Urinary bladder (tissue), 4 donors: ENCODE data around the gene CRB3. TPM values are rescaled to one million over a fixed set of nuclear protein-coding genes. Genes with fewer than 3 reads are reported as not detected.

Experiments
- DNase-seq: peaks from one replicate; pipeline ENCODE4 v3.0.0-alpha.2; 2015; ENCODE audit errors: extremely low spot score
- H3K27ac ChIP-seq: one replicate; pipeline ENCODE4 v1.5.1; 2013; ENCODE audit warnings: low read depth, mild to moderate bottlenecking, moderate library complexity
- H3K36me3 ChIP-seq: one replicate; pipeline ENCODE4 v1.6.1; 2013; ENCODE audit warnings: mild to moderate bottlenecking, moderate library complexity; ENCODE audit not compliant: insufficient read depth
- H3K4me1 ChIP-seq: one replicate; pipeline ENCODE4 v1.6.1; 2013; ENCODE audit warnings: mild to moderate bottlenecking, moderate library complexity; ENCODE audit not compliant: insufficient read depth
- H3K4me3 ChIP-seq: one replicate; pipeline ENCODE4 v1.5.1; 2013; ENCODE audit warnings: low read depth, low read length
- WGBS: extraction: QIAGEN DNeasy Blood & Tissue Kit; methylation state at CpG from one replicate; pipeline ENCODE4 v1.1.7; 2013; 5-methylcytosine and 5-hydroxymethylcytosine counted together
- polyA plus RNA-seq: library from polyadenylated mRNA; stranded (reverse); fragments of 200-250 nt; gene quantifications from one replicate; pipeline ENCODE4 v1.2.3, GENCODE V29; 2013
- total RNA-seq: library from RNA; depleted of rRNA; stranded (reverse); fragments of >200 nt; gene quantifications from one replicate; pipeline ENCODE4 v1.2.3, GENCODE V29; 2014
- donor health status: healthy with polysubstance abuse.
- donor health status: healthy.

CRB3 gene
- total and polyA plus RNA-seq, 2 donors, result 4.4 to 6.1 TPM

DNA sequence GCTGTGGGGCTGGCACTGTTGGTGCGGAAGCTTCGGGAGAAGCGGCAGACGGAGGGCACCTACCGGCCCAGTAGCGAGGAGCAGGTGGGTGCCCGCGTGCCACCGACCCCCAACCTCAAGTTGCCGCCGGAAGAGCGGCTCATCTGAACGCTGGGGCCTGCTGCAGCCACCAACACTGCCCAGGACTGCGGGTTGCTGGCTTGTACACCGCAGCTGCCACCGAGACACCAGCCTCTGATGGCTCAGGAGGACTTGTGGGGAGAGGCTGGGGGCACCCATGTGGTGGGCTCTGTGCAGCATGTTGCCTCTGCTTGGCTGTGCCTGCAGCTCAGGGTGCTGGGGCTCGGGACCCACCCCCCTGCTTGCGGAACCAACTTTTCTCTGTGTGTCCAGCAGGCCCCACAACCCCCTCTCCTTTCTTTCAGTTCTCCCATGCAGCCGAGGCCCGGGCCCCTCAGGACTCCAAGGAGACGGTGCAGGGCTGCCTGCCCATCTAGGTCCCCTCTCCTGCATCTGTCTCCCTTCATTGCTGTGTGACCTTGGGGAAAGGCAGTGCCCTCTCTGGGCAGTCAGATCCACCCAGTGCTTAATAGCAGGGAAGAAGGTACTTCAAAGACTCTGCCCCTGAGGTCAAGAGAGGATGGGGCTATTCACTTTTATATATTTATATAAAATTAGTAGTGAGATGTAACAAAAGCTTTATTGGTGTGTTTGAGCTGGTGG, 2.6 kb downstream of the CRB3 start:
- Histone ChIP-seq H3K36me3 (no peaks in the 10 kb centered on the region), H3K4me1 (no peaks in the 10 kb centered on the region), H3K4me3 (no peak overlapping the region), H3K27ac (no peak overlapping the region)
- 84% methylated on average over 21 of the region's 21 CpGs for WGBS
- no peak for DNase-seq

DNA sequence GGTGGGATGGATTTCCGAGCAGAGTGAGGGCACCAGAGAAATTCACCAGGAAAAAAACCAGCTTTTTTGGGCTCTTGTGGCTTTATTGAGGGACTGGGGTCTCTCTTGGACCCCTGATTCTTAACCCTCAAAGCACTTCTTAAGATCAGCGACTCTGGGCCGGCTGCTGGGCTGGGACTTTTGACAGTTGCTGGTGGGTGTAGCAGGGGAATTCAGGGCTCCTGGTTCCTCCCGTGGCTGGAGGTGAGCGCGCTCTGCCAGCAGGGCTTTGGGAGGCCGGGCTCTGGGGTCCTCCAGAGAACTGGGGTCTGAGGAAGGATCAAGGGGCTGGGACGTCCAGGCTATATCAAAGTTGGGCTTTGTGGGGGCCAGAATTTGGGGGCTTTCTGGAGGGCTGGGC, 3.3 kb downstream of the CRB3 start:
- 72% methylated on average over 8 of the region's 8 CpGs for WGBS
- Histone ChIP-seq H3K4me3 (no peak overlapping the region), H3K27ac (no peak overlapping the region), H3K4me1 (no peaks in the 10 kb centered on the region), H3K36me3 (no peaks in the 10 kb centered on the region)
- DNase-seq, result no peak

DNA sequence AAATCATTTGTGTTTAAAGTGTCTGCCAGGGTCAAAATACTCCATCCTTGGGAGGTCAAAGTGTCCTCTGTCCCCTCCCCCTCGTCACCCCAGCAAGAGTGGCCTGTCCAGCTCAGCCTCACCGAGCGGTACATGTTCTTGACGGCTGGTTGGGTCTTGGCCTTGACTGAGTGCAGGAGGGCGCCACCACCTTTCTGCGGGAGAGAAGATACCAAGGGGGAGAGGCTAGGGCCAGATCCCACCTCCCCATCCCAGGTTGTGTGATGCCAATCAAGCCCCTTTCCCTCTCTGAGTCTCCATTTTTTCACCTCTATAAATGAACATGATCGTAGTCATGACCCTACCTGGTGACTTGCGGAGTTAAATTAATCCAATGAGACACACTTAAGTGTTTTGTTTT, 6.1 kb downstream of the CRB3 start:
- Histone ChIP-seq H3K36me3 (no peaks in the 10 kb centered on the region), H3K4me1 (no peaks in the 10 kb centered on the region), H3K27ac (no peak overlapping the region), H3K4me3 (no peak overlapping the region)
- DNase-seq, result no peak
- WGBS, result 72% methylated on average over 8 of the region's 8 CpGs

DNA sequence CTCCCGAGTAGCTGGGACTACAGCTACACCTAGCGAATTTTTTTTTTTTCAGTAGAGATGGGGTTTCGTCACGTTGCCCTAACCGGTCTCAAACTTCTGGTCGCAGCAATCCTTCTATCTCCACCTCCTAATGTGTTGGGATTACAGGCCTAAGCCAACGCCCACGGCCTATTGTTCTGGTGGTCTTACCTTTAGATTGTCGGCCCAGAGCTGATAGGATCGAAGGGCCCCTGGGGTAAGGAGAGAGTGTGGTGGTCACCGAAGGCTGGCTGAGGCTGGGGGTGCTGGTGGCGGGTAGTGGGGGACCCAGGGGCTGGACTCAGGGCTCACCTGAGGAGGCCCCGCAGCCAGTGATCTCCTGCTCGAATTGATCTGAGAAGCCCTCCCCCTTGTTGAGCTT, 7.0 kb downstream of the CRB3 start:
- H3K27ac ChIP-seq, result no peak overlapping the region
- WGBS, result 81% methylated on average over 14 of the region's 14 CpGs
- no peak overlapping the region for H3K4me3 ChIP-seq
- H3K4me1 ChIP-seq, result no peaks in the 10 kb centered on the region
- no peaks in the 10 kb centered on the region for H3K36me3 ChIP-seq
- no peak for DNase-seq

DNA sequence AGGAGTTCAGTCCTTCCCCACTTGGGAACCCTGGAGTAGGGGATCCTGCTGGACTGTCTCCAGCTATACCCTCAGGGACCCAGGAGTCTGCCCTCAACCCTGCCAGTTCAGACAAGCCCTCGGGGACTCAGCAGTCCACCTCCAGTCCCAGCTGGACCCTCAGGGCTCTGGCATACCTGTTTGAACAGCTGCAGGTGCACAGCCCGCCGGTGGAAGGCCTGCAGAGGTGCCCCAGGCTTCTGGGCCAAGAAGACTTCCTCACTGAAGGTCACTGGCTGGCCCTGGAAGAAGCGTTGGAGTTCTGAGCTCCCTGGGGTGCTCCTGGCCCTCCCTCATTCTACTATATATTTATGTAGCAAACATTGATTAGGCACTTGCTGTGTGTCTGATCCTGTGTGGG, 8.6 kb downstream of the CRB3 start:
- H3K27ac ChIP-seq, result no peak overlapping the region
- WGBS, result 68% methylated on average over 4 of the region's 4 CpGs
- no peaks in the 10 kb centered on the region for H3K4me1 ChIP-seq
- no peaks in the 10 kb centered on the region for H3K36me3 ChIP-seq
- DNase-seq, result no peak
- no peak overlapping the region for H3K4me3 ChIP-seq

DNA sequence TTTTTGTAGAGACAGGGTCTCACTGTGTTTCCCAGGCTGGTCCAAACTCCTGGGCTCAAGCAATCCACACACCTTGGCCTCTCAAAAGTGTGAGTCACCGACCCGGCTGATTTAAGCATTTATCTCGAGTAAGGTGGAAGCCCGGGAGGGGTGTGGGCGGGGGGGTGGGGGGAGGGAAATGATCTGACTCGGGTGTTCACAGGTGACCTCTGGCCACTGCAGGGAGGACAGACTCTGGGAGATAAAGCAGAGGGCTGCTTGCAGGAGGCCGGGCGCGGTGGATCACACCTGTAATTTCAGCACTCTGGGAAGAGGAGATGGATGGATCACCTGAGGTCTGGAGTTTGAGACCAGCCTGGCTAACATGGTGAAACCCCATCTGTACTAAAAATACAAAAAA, 9.6 kb downstream of the CRB3 start:
- no peak for DNase-seq
- H3K36me3 ChIP-seq, result no peaks in the 10 kb centered on the region
- 76% methylated on average over 9 of the region's 9 CpGs for WGBS

DNA sequence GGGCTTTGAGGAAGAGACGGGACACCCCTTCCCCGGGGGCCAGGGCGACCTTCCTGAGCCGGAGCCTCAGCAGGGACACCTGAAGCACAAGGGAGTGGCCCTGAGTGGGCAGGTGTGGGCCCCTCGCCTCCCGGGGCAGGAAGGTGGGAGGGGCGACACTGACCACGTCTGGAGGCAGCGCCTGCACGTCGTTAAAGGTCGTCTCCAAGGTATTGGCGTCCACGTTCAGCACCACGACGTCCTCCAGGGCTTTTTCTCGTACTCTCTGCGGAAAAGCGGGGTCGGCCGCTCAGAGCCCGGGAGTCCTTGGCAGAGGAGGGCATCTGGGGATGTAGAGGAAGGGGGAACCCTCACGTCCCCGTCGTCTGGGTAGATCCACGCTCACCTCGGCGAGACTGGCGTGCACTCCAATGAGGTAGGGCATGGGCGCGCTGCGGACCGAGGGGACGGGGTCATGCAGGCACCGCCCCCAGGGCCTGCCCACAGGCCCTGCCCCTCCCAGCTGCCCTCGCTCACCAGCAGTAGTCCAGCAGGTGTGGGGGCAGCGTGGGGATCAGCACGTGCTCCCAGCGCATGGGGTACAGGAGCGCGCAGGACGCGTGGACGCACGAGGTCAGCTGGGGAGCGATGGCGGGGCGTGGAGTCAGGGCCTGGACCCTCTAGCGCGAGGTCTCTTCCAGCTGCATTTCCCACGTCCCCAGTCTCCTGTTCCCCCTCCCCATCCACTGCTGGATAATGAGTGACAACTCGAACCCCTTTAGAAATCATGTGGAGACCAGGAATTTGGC, 11.4 kb downstream of the CRB3 start:
- no peak for DNase-seq
- Histone ChIP-seq H3K4me3 (no peak overlapping the region), H3K4me1 (no peaks in the 10 kb centered on the region), H3K27ac (no peak overlapping the region), H3K36me3 (no peaks in the 10 kb centered on the region)
- 10% methylated on average over 52 of the region's 52 CpGs for WGBS

More for the DNA sequence above, 9.6 kb downstream of the CRB3 start:
- Histone ChIP-seq H3K4me3 (no peak overlapping the region), H3K27ac (no peak overlapping the region), H3K4me1 (no peaks in the 10 kb centered on the region)

DNA sequence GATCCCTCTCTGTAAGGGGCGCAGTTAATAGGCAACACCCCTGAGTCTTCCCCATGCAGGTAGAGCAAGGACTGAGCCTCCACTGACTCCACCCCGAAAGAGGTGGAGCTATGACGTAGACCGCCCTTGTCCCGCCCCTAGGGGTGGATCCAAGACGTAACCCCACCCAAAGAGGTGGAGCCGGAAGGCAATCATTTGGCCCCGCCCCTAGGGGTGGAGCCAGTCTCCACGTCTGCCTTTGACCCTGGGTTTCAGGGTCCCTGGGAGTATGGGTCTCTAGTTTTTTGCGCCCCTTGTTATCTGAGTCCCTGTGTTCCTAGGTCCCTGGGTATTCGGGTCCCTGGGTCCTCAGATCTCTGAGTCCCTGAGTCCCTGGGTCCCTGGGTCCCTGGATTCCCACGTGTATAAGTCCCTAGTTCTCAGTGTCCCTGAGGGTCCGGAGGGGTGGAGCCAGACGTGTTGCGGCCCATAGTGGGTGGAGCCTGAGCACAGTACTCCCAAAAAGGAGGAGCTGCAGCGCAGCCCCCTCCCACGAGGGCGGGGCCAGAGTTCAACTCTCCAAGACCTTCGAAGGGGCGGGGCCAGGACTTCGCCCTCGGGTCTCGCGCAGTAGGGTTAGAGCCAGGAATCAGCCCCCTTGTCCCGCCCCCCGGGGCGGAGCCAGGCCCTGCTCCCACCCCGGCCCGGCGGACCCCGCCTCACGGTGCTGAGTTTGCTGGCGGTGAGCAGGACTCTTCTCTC, 12.3 kb downstream of the CRB3 start:
- Histone ChIP-seq H3K27ac (no peak overlapping the region), H3K36me3 (no peaks in the 10 kb centered on the region), H3K4me1 (no peaks in the 10 kb centered on the region), H3K4me3 (no peak overlapping the region)
- DNase-seq, result peak; percentile 8
- 10% methylated on average over 33 of the region's 33 CpGs for WGBS

DNA sequence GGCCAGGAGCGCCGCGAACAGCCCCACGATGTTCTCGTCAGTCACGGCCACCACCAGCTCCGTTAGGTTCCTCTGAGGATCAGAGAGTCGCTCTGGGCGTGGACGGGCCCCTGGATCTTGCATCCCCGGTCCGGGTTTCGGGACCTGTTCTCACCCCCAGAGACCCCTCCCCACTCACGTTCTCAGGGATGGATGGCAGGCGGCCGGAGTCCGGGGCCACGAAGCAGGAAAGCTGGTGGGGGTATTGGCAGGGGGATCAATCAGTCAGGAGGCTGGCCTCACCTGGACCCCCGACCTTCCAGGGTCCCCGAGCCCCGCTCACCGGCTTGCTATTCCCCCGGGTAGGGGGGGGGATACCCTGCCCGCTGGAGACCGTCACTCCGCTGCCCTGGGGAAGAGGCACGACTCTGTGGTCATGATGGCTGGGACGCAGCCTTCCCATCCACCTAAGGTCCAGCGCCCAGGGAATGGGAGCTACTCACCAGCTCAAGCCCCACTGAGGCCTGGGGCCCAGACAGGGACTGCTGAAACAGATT, 12.9 kb downstream of the CRB3 start:
- Histone ChIP-seq H3K27ac (no peak overlapping the region), H3K36me3 (no peaks in the 10 kb centered on the region), H3K4me3 (no peak overlapping the region), H3K4me1 (no peaks in the 10 kb centered on the region)
- no peak for DNase-seq
- 24% methylated on average over 29 of the region's 29 CpGs for WGBS

DNA sequence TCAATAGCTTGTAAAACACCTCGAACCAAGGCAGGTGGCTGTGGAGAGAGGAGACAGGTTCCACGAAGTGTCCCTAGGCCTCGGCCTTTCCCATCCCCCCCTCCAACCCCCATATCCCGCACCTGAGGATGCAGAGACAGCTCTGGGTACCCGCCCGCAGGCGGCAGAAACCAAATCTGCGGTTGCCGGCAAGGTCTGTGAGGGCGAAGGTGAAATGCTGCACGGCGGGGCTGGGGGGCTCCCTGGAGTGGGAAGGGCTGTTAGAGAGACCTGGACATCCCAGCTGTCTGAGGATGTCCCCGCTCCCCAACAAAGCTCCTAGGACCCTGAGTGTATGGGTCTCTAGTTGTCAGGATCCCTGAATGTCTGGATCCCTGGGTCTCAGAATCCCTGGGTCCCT, 14.7 kb downstream of the CRB3 start:
- WGBS, result 79% methylated on average over 13 of the region's 13 CpGs
- Histone ChIP-seq H3K27ac (no peak overlapping the region), H3K4me1 (no peaks in the 10 kb centered on the region), H3K4me3 (no peak overlapping the region), H3K36me3 (no peaks in the 10 kb centered on the region)
- no peak for DNase-seq

DNA sequence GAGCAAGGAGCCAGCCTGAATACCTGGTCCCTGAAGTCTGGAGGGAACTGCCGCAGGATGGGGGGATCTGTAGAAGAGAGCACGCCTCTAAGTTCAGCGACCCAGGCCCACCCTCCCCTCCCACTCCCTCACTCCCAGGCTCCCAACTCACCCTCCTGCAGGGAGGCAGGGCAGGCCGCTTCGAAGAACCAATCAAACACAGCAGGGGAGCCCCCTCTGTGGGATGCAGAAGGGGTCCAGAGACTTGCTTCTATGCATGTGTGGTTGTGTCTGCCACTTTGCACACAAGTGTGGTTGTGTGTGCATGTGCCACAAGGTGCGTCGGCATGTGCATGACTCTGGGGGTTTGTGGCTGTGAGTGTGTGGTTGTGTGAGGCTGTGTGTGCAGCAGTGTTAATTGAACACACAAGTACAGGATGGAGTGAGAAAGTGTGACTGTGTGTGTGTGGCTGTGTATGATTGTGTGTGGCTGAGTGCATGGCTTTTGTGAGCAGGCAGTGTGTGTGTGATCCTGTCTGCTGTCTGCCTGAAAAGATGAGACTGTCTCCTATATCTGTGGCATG, 15.8 kb downstream of the CRB3 start:
- Histone ChIP-seq H3K4me3 (no peak overlapping the region), H3K36me3 (no peaks in the 10 kb centered on the region), H3K27ac (no peak overlapping the region), H3K4me1 (no peaks in the 10 kb centered on the region)
- DNase-seq, result no peak
- 48% methylated on average over 7 of the region's 7 CpGs for WGBS

DNA sequence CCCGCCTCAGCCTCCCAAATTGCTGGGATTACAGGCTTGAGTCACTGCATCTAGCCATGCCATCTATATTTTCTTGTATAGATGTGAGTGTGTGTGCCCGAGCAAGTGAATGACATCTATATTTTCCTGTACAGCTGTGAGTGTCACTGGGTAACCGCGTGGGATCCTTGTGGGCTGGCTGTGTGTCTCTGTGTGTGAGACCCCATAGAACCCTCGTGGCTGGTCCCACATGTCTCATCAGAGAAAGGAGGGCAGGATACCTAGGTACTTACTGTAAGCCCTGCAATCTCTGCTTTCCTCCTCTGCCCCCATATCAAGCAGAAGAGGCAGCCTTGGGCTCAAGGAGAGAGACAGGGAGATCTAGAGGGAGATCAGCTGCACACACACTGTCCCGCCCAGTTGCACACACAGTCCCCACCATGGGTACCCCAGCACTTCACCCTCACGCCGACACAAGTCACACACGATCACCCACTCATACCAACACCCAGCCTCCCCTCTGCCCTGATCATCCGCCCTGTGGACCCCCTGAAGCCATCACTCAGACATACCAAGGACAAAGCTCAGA, 16.9 kb downstream of the CRB3 start:
- no peak for DNase-seq
- Histone ChIP-seq H3K36me3 (no peaks in the 10 kb centered on the region), H3K27ac (no peak overlapping the region), H3K4me1 (no peaks in the 10 kb centered on the region), H3K4me3 (peak overlapping the region; percentile 19)
- 75% methylated on average over 10 of the region's 10 CpGs for WGBS
